Thymus (tissue), 11 donors: Measurements from ENCODE around the gene ERMARD. TPM values are rescaled to one million over a fixed set of nuclear protein-coding genes. Genes with fewer than 3 reads are reported as not detected.

Source experiments
- DNase-seq, 9 donors: peaks; one replicate each; pipeline ENCODE4 v3.0.0-alpha.2; 2013; ENCODE audit warnings: low spot score in 9 of 9, low read depth in 6 of 9, missing footprints in 1 of 9
- H3K27ac ChIP-seq, 2 donors: one replicate each; pipeline ENCODE4 v1.5.1; 2013; ENCODE audit warnings: control low read depth in 1 of 2, low read depth in 1 of 2, low read length in 1 of 2, mild to moderate bottlenecking in 1 of 2, moderate library complexity in 1 of 2
- H3K27me3 ChIP-seq, 2 donors: one replicate each; pipeline ENCODE4 v1.5.1; 2013; ENCODE audit warnings: low read length in 1 of 2; ENCODE audit not compliant: control insufficient read depth in 2 of 2, insufficient read depth in 1 of 2
- H3K36me3 ChIP-seq, 2 donors: one replicate each; pipeline ENCODE4 v1.5.1; 2013; ENCODE audit warnings: low read length in 1 of 2, mild to moderate bottlenecking in 1 of 2, moderate library complexity in 1 of 2; ENCODE audit not compliant: control insufficient read depth in 2 of 2, insufficient read depth in 2 of 2
- H3K4me1 ChIP-seq, 2 donors: one replicate each; pipeline ENCODE4 v1.5.1; 2013; ENCODE audit warnings: low read length in 2 of 2; ENCODE audit not compliant: control insufficient read depth in 2 of 2, insufficient read depth in 2 of 2
- H3K4me3 ChIP-seq, 2 donors: one replicate each; pipeline ENCODE4 v1.5.1; 2013; ENCODE audit warnings: low read length in 2 of 2, control low read depth in 1 of 2, mild to moderate bottlenecking in 1 of 2
- H3K9me3 ChIP-seq, 2 donors: one replicate each; pipeline ENCODE4 v1.5.1; 2013; ENCODE audit warnings: low read length in 1 of 2, mild to moderate bottlenecking in 1 of 2; ENCODE audit not compliant: control insufficient read depth in 2 of 2, insufficient read depth in 1 of 2
- WGBS: extraction: QIAGEN DNeasy Blood & Tissue Kit; methylation state at CpG from one replicate; pipeline ENCODE4 v1.1.7; 2013; 5-methylcytosine and 5-hydroxymethylcytosine counted together
- polyA plus RNA-seq: library from polyadenylated mRNA; stranded (reverse); fragments of 200-250 nt; gene quantifications from one replicate; pipeline ENCODE4 v1.2.3, GENCODE V29; 2013
- total RNA-seq: library from RNA; stranded (reverse); fragments of 120-200 nt; gene quantifications from one replicate; pipeline ENCODE4 v1.2.4, GENCODE V29; 2013
- donor health status: healthy.

The ERMARD gene
- total and polyA plus RNA-seq, 2 donors = 25.4 to 104 TPM

DNA sequence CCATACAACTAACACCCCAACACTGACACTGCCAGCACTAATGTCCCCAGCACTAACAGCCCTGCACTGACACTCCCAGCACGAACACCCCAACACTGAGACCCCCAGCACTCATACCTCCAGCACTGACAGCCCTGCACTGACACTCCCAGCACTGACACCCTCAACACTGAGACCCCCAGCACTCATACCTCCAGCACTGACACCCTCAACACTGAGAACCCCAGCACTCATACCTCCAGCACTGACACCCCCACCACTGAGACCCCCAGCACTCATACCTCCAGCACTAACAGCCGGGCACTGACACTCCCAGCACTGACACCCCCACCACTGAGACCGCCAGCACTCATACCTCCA is 57.2 kb downstream of the ERMARD start:
- H3K4me1 ChIP-seq = peaks cover 0 to 2% of the 10 kb centered on the region in 2 donors
- 57% methylated on average over 3 of the region's 3 CpGs for WGBS
- peaks cover 0 to 6% of the 10 kb centered on the region in 2 donors for H3K9me3 ChIP-seq
- H3K27me3 ChIP-seq = peaks cover 7 to 66% of the 10 kb centered on the region in 2 donors
- H3K36me3 ChIP-seq = no peaks in the 10 kb centered on the region
- H3K4me3 ChIP-seq = no peak overlapping the region
- no peak overlapping the region for H3K27ac ChIP-seq
- DNase-seq = no peak

DNA sequence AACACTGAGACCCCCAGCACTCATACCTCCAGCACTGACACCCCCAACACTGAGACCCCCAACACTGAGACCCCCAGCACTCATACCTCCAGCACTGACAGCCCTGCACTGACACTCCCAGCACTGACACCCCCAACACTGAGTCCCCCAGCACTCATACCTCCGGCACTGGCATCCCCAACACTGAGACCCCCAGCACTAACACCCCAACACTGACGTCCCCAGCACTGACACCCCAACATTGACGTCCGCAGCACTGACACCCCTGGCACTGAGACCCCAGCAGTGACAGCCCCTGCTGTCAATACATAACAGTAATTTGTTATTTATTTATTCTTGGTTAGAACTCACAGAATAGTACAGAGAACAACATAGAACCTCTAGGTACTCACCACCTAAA is 58.0 kb downstream of the ERMARD start:
- no peak overlapping the region for H3K27ac ChIP-seq
- H3K9me3 ChIP-seq = peaks cover 2 to 13% of the 10 kb centered on the region in 2 donors
- H3K4me3 ChIP-seq = no peak overlapping the region
- H3K36me3 ChIP-seq = no peaks in the 10 kb centered on the region
- H3K27me3 ChIP-seq = peaks cover 7 to 59% of the 10 kb centered on the region in 2 donors
- 92% methylated on average over 4 of the region's 4 CpGs for WGBS
- no peaks in the 10 kb centered on the region for H3K4me1 ChIP-seq
- DNase-seq = no peak

DNA sequence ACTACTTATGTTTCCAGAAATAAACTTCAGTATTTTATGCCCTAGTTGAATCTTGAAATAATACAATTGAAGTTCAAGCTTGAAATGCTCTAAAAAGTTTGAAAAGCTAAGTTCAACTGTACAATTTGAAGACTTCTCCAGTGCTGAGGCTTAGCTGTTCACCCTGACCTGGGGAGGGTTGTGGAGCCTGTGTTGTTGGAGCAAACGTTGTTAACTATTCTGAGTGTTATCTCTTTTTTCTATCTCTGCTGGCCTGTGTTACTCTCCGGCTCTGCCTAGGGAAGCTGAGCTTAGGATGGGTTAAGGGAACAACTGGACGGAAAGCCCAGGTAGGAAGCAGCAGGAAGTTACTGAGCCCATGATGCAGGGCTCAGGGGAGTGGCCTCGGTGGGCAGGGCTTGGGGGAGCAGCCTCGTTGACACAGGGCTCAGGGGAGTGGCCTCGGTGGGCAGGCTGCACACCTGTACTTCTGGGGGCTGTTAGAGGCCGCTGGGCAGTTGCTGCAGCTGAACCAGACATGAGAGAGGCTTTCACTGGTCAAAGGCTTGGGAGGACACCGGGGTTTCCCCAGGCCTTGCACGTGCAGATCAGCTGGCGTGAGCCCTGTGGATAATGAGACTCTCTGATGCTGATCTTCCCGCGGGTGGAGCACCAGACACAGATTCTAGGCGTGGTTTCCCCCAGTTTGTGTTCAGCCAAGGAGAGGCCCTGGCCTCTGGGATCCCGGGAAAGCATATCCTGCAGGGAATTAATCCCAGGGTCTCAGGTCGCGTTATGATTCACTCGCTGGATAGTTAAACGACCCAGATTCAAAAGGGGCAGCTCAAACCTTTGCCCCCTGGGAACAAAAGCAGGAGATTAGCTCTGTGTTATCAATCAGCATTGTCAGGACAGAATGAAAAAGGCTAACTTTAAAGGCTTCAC is 58.9 kb downstream of the ERMARD start:
- Histone ChIP-seq H3K4me1 (no peaks in the 10 kb centered on the region), H3K4me3 (no peak overlapping the region), H3K27ac (no peak overlapping the region), H3K36me3 (no peaks in the 10 kb centered on the region), H3K27me3 (peaks cover 7 to 50% of the 10 kb centered on the region in 2 donors), H3K9me3 (peaks cover 2 to 14% of the 10 kb centered on the region in 2 donors)
- no peak for DNase-seq
- WGBS = 59% methylated on average over 18 of the region's 18 CpGs

DNA sequence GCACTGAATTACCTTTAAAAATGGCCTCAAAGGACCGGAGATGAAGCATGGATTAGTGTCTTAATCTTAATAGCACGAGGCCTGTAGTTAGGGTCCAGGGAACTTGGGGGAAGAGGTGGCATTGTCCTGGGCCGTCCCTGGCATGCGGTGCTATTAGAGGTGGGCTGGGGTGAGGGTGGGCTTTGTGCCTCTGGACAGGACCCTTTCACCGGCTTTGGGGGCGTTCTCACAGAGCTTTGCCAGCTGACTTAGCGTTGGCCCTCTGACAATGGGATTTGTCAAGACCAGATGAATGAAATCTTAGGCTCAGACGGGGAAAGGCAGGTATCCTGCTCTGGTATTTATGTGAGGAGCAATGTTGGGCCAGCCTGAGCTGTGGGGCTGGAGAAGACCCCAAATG is 59.6 kb downstream of the ERMARD start:
- DNase-seq = no peak
- Histone ChIP-seq H3K9me3 (peaks cover 2 to 14% of the 10 kb centered on the region in 2 donors), H3K4me3 (no peak overlapping the region), H3K27ac (no peak overlapping the region), H3K27me3 (peaks cover 7 to 43% of the 10 kb centered on the region in 2 donors), H3K36me3 (no peaks in the 10 kb centered on the region), H3K4me1 (no peaks in the 10 kb centered on the region)
- 98% methylated on average over 8 of the region's 8 CpGs for WGBS

DNA sequence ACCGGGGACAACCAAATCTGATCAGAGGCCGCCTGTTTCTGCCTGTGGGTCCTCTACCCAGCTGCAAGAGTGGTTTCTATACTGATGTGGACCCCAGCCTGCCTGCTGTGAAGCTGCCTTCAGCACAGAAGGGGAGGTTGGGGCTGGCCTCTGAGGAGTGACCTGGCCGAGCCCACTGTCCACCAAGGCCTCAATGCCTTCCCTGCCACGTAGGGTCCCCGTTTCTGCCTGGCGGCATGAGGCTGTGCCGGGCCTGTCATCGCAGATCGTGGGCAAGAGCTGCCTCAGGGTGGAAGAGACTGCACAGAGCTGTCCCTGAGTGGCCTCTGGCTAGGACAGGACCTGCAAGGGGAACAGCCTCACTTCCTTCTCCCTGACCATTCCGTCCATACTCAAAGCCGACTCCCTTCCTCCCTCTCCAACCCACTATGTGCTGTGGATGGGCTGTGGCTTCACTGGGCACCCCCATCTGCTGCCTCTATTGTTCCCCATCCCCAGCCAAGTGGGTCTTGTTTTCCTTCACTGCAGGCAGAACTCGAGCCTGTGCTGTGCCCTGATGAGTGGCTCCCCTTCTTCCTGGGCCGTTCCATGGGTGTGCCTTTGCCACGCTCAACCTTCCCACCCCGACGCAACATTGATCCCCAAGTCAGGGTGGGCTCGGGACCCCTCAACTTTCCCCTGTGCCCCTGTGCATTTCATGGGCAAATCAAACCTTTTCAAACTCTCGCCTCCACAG is 60.3 kb downstream of the ERMARD start:
- Histone ChIP-seq H3K9me3 (peaks cover 2 to 9% of the 10 kb centered on the region in 2 donors), H3K4me1 (no peaks in the 10 kb centered on the region), H3K27me3 (peaks cover 7 to 39% of the 10 kb centered on the region in 2 donors), H3K36me3 (no peaks in the 10 kb centered on the region), H3K27ac (no peak overlapping the region), H3K4me3 (no peak overlapping the region)
- 86% methylated on average over 18 of the region's 18 CpGs for WGBS
- DNase-seq = no peak

DNA sequence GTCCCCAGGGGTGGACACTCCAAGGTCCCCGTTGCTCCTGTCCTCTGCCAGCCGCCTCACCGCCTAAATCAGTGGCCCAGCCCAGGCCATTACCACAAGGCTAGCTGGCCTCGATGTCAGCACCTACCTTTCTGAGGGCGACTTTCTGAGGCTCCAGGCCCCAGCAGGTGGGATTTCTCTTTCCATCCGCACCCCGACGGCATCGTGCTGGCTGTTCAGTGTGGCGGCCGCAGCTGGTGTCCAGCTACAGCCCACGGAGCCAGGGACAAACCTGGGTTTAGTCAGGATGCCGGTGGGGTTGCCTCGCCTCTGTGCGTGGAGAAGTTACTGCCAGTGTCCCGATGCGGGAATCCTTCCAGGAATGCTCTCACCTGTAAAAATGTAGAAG is 60.8 kb downstream of the ERMARD start:
- no peak overlapping the region for H3K4me3 ChIP-seq
- DNase-seq = no peak
- H3K27ac ChIP-seq = no peak overlapping the region
- H3K4me1 ChIP-seq = no peaks in the 10 kb centered on the region
- H3K9me3 ChIP-seq = peaks cover 2 to 8% of the 10 kb centered on the region in 2 donors
- no peaks in the 10 kb centered on the region for H3K36me3 ChIP-seq
- H3K27me3 ChIP-seq = peaks cover 7 to 39% of the 10 kb centered on the region in 2 donors
- 93% methylated on average over 17 of the region's 17 CpGs for WGBS

DNA sequence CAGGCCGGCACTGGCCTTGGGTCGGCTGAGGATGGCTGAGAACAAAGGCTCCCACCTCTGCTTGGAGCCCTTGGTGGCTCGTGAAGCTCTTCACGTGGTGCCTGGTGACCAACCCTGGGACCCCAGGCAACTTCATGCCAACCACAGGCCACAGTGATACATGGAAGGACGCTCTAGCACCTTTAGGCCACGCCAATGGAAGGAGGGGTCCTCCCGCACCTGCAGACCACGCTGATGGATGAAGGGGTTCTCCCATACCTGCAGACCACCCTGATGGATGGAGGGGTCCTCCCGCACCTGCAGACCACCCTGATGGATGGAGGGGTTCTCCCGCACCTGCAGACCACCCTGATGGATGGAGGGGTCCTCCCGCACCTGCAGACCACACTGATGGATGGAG is 62.5 kb downstream of the ERMARD start:
- Histone ChIP-seq H3K9me3 (peaks cover 2 to 8% of the 10 kb centered on the region in 2 donors), H3K27ac (no peak overlapping the region), H3K36me3 (no peaks in the 10 kb centered on the region), H3K4me3 (no peak overlapping the region), H3K27me3 (peaks cover 7 to 32% of the 10 kb centered on the region in 2 donors), H3K4me1 (no peaks in the 10 kb centered on the region)
- DNase-seq = no peak
- WGBS = 97% methylated on average over 11 of the region's 11 CpGs

DNA sequence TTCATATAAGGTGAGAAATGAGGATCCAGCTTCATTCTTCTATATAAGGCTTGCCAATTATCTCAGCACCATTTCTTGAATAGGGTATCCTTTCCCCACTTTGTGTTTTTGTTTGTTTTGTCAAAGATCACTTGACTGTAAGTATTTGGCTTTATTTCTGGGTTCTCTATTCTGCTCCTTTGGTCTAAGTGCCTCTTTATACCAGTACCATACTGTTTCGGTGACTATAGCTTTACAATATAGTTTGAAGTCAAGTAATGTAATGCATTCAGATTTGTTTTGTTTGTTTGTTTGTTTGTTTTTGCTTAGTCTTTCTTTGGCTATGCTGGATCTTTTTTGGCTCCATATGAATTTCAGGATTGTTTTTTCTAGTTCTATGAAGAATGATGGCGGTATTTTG is 64.6 kb downstream of the ERMARD start:
- WGBS = 97% methylated on average over 2 of the region's 2 CpGs
- Histone ChIP-seq H3K4me1 (no peaks in the 10 kb centered on the region), H3K27me3 (peaks cover 5 to 17% of the 10 kb centered on the region in 2 donors), H3K27ac (no peak overlapping the region), H3K9me3 (peaks cover 2 to 8% of the 10 kb centered on the region in 2 donors), H3K36me3 (no peaks in the 10 kb centered on the region), H3K4me3 (no peak overlapping the region)
- no peak for DNase-seq

DNA sequence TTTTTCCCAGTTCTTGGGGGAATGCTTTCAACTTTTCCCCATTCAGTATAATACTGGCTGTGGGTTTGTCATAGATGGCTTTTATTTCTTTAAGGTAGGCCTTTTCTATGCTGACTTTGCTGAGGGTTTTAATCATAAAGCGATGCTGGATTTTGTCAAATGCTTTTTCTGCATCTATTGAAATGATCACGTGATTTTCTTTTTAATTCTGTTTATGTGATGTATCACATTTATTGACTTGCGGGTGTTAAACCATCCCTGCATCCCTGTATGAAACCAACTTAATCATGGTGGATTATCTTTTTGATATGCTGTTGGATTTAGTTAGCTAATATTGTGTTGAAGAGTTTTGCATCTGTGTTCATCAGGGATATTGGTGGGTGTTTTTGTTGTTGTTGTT is 65.6 kb downstream of the ERMARD start:
- Histone ChIP-seq H3K4me3 (no peak overlapping the region), H3K27me3 (peaks cover 4 to 10% of the 10 kb centered on the region in 2 donors), H3K9me3 (peaks cover 2 to 8% of the 10 kb centered on the region in 2 donors), H3K36me3 (no peaks in the 10 kb centered on the region), H3K27ac (no peak overlapping the region), H3K4me1 (no peaks in the 10 kb centered on the region)
- WGBS = 82% methylated on average over 3 of the region's 3 CpGs
- DNase-seq = no peak
